Mesendoderm (in vitro differentiated cells): ENCODE data around the gene DNAJC11.
"Not testable (repeated sequence)": the region's sequence is repeated elsewhere in the genome, so short reads cannot be mapped to it uniquely, and the experiment has no call there.

Experiments
- DNase-seq: peaks from one replicate; pipeline ENCODE4 v3.0.0; 2013
- H2AK5ac ChIP-seq: 2 replicates; pipeline ENCODE4 v1.6.1; 2013; ENCODE audit warnings: low read length, inconsistent platforms
- H2BK120ac ChIP-seq: 2 replicates; pipeline ENCODE4 v1.6.1; 2013; ENCODE audit warnings: low read depth, mild to moderate bottlenecking, low read length, moderate library complexity, mixed read lengths
- H2BK15ac ChIP-seq: replicated peaks from 2 replicates; pipeline ENCODE4 v1.6.1; 2013; ENCODE audit warnings: low read depth, mild to moderate bottlenecking, moderate library complexity
- H2BK5ac ChIP-seq: 2 replicates; pipeline ENCODE4 v1.6.1; 2013; ENCODE audit warnings: low read length, inconsistent platforms
- H3K18ac ChIP-seq: 2 replicates; pipeline ENCODE4 v1.6.1; 2013; ENCODE audit warnings: mild to moderate bottlenecking, low read length, mixed read lengths
- H3K23ac ChIP-seq: one replicate; pipeline ENCODE4 v1.6.1; 2013; ENCODE audit warnings: low read length
- H3K27ac ChIP-seq: 2 replicates; pipeline ENCODE4 v1.5.1; 2013; ENCODE audit warnings: low read depth, mild to moderate bottlenecking, inconsistent platforms, low read length, moderate library complexity
- H3K27me3 ChIP-seq: 2 replicates; pipeline ENCODE4 v1.6.1; 2013; ENCODE audit warnings: low read length, control low read depth, mild to moderate bottlenecking, inconsistent platforms; ENCODE audit not compliant: insufficient read depth, poor library complexity
- H3K36me3 ChIP-seq: 2 replicates; pipeline ENCODE4 v1.6.1; 2013; ENCODE audit warnings: low read length, inconsistent platforms; ENCODE audit not compliant: control insufficient read depth, insufficient read depth
- H3K4ac ChIP-seq: one replicate; pipeline ENCODE4 v1.6.1; 2013; ENCODE audit warnings: low read depth, mild to moderate bottlenecking, low read length, moderate library complexity
- H3K4me1 ChIP-seq: 2 replicates; pipeline ENCODE4 v1.6.1; 2013; ENCODE audit warnings: low read depth, low read length, inconsistent platforms; ENCODE audit not compliant: control insufficient read depth
- H3K4me2 ChIP-seq: 2 replicates; pipeline ENCODE4 v1.6.1; 2013; ENCODE audit warnings: low read length
- H3K4me3 ChIP-seq: 2 replicates; pipeline ENCODE4 v1.5.1; 2013; ENCODE audit warnings: mild to moderate bottlenecking, low read length
- H3K56ac ChIP-seq: one replicate; pipeline ENCODE4 v1.6.1; 2013; ENCODE audit warnings: low read length
- H3K79me1 ChIP-seq: 2 replicates; pipeline ENCODE4 v1.6.1; 2013; ENCODE audit warnings: low read length, inconsistent platforms
- H3K79me2 ChIP-seq: 2 replicates; pipeline ENCODE4 v1.6.1; 2013; ENCODE audit warnings: mild to moderate bottlenecking, low read length; ENCODE audit not compliant: control insufficient read depth, insufficient read depth
- H3K9ac ChIP-seq: 2 replicates; pipeline ENCODE4 v1.6.1; 2013; ENCODE audit warnings: low read length, inconsistent platforms
- H4K5ac ChIP-seq: one replicate; pipeline ENCODE4 v1.6.1; 2013; ENCODE audit warnings: low read length
- H4K8ac ChIP-seq: one replicate; pipeline ENCODE4 v1.6.1; 2013; ENCODE audit warnings: low read depth, mild to moderate bottlenecking, control low read depth, low read length, moderate library complexity
- WGBS: extraction: QIAGEN DNeasy Blood & Tissue Kit; methylation state at CpG from one replicate; pipeline ENCODE4 v1.1.7; 2013; ENCODE audit warnings: low lambda C conversion rate, missing lambda C conversion rate; ENCODE audit not compliant: insufficient coverage; ENCODE audit errors: extremely low coverage; 5-methylcytosine and 5-hydroxymethylcytosine counted together

Gene DNAJC11

DNA sequence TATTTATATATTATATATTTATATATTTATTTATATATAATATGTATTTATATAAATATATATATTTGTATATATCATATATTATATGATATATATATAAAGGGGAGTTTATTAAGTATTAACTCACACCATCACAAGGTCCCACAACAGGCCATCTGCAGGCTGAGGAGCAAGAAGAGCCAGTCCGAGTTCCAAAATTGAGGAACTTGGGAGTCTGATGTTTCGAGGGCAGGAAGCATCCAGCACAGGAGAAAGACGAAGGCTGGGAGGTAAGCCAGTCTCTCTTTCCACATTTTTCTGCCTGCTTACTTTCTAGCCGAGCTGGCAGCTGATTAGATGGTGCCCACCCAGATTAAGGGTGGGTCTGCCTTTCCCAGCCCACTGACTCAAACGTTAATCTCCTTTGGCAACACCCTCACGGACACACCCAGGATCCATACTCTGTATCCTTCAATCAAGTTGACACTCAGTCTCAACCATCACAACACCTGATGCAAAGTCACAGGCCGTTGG, 41.1 kb upstream of the DNAJC11 start:
- not testable (repeated sequence) for H2BK5ac ChIP-seq, H3K18ac ChIP-seq, H3K36me3 ChIP-seq, H3K4me1 ChIP-seq, H3K79me2 ChIP-seq, H2BK15ac ChIP-seq, H4K5ac ChIP-seq, H3K4me3 ChIP-seq, H2BK120ac ChIP-seq, H3K27me3 ChIP-seq, H3K4ac ChIP-seq, H3K56ac ChIP-seq, H3K79me1 ChIP-seq, H3K27ac ChIP-seq, H4K8ac ChIP-seq, H2AK5ac ChIP-seq, DNase-seq, H3K23ac ChIP-seq, H3K4me2 ChIP-seq, H3K9ac ChIP-seq
- WGBS: no CpG with 5 or more reads among the region's 7 CpGs

DNA sequence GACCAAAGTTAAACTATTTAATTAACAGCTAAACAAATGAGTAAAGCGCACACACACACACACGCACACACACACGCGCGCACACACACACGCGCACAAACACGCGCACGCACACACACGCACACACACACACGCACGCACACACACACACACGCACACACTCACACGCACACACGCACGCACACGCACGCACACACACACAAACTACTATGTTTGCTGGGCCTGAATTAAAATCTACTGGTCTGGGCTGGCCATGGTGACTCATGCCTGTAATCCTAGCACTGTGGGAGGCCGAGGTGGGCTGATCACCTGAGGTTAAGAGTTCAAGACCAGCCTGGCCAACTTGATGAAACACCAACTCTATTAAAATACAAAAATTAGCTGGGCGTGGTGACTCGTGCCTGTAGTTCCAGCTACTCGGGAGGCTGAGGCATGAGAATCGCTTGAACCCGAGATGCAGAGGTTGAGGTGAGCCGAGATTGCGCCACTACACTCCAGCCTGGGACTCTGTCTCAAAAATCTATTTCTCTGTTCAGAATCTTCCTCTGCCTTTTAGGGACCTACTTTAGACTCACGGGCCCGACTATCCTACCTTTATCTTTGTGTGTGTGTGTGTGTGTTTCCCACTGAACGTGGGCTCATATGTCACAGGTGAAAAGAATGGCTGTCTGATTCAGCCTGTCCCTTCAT, 37.5 kb upstream of the DNAJC11 start:
- Histone ChIP-seq H2BK120ac (no peak overlapping the region), H3K4me1 (no peaks in the 10 kb centered on the region), H2BK5ac (no peak overlapping the region), H3K27ac (no peak overlapping the region), H3K4me3 (no peak overlapping the region), H3K4me2 (no peak overlapping the region), H4K5ac (no peak overlapping the region), H3K18ac (no peak overlapping the region), H3K79me2 (no peaks in the 10 kb centered on the region), H3K4ac (no peak overlapping the region), H4K8ac (no peak overlapping the region), H2BK15ac (no peak overlapping the region), H3K9ac (no peak overlapping the region), H3K56ac (no peak overlapping the region), H3K36me3 (no peaks in the 10 kb centered on the region), H2AK5ac (no peak overlapping the region), H3K79me1 (no peaks in the 10 kb centered on the region), H3K27me3 (no peaks in the 10 kb centered on the region), H3K23ac (no peak overlapping the region)
- DNase-seq: no peak
- WGBS: no CpG with 5 or more reads among the region's 30 CpGs

DNA sequence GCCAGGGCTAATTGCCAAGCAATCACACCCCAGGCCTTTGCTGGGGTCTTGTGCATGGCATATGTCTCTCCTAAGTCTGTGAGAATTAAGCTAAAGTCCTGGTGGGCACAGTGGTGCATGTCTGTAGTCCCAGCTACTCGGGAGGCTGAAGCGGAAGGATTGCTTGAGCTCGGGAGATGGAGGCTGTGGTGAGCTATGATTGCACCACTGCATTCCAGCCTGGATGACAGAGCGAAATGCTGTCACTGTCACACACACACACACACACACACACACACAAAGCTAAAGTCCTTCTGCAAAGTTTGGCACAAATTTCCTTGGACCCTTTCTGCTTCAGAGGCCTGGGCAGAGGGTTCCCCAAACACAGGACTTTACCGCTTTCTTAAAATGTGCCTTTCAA, 31.3 kb upstream of the DNAJC11 start:
- Histone ChIP-seq H2BK5ac (no peak overlapping the region), H3K27me3 (no peaks in the 10 kb centered on the region), H2AK5ac (no peak overlapping the region), H2BK15ac (no peak overlapping the region), H3K27ac (no peak overlapping the region), H2BK120ac (no peak overlapping the region), H3K9ac (no peak overlapping the region), H3K56ac (no peak overlapping the region), H3K36me3 (no peaks in the 10 kb centered on the region), H3K18ac (no peak overlapping the region), H3K4me3 (no peak overlapping the region), H4K5ac (no peak overlapping the region), H3K4me2 (no peak overlapping the region), H3K79me2 (no peaks in the 10 kb centered on the region), H4K8ac (no peak overlapping the region), H3K4ac (no peak overlapping the region), H3K79me1 (no peaks in the 10 kb centered on the region), H3K23ac (no peak overlapping the region), H3K4me1 (no peaks in the 10 kb centered on the region)
- DNase-seq: no peak
- WGBS: no CpG with 5 or more reads among the region's 5 CpGs

DNA sequence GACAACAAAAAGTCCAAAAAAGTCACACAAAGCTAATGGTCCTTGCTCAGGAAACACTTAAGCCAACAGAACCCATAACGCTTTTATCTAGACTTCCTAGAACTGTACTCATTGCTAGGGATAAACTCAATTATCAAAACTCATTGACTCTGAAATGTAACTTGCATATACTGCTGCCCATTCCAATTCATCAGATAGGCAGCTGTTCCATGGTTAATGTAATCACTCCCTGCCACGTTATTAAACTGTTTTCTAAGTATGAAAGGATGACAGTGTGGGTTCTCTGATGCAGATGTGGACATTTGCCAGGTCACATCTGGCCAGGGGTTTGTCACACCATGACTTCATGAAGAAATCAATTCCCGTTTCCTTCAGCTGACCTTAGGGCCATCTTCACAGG, 30.3 kb upstream of the DNAJC11 start:
- no peak overlapping the region for H3K4me2 ChIP-seq
- no peak overlapping the region for H3K4me3 ChIP-seq
- H3K79me2 ChIP-seq: no peaks in the 10 kb centered on the region
- no peak for DNase-seq
- no peak overlapping the region for H3K9ac ChIP-seq
- no peak overlapping the region for H3K27ac ChIP-seq
- no peak overlapping the region for H2BK120ac ChIP-seq
- H3K23ac ChIP-seq: no peak overlapping the region
- no peaks in the 10 kb centered on the region for H3K27me3 ChIP-seq
- H2BK5ac ChIP-seq: no peak overlapping the region
- H2BK15ac ChIP-seq: no peak overlapping the region
- no peak overlapping the region for H3K18ac ChIP-seq
- H3K4ac ChIP-seq: no peak overlapping the region
- H4K8ac ChIP-seq: no peak overlapping the region
- H4K5ac ChIP-seq: no peak overlapping the region
- no peak overlapping the region for H2AK5ac ChIP-seq
- WGBS: no CpG with 5 or more reads among the region's 3 CpGs
- no peaks in the 10 kb centered on the region for H3K4me1 ChIP-seq
- no peak overlapping the region for H3K56ac ChIP-seq
- H3K79me1 ChIP-seq: no peaks in the 10 kb centered on the region
- no peaks in the 10 kb centered on the region for H3K36me3 ChIP-seq

DNA sequence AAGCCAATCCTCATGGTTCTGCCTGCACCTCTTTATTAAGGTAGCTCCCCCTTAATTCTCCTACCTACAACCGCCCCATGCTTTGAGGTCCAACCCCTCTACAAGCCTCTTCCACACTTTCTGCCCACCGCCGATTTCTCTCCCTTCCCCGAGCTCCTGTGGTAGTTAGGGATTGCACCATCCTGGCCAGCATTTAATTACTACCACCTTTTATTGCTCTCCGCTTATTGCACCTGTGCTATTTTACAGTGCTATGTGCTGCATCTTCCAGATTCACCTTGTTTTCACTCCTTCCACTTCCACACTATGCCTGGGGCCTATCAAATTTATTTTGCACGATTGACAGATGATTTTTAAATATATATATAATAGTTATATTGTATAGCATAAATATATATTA, 29.3 kb upstream of the DNAJC11 start:
- H3K56ac ChIP-seq: no peak overlapping the region
- H3K4ac ChIP-seq: no peak overlapping the region
- no peak for DNase-seq
- no peak overlapping the region for H3K9ac ChIP-seq
- no peak overlapping the region for H4K5ac ChIP-seq
- H3K23ac ChIP-seq: no peak overlapping the region
- H3K27ac ChIP-seq: no peak overlapping the region
- no peaks in the 10 kb centered on the region for H3K79me1 ChIP-seq
- no peaks in the 10 kb centered on the region for H3K27me3 ChIP-seq
- no CpG with 5 or more reads among the region's 6 CpGs for WGBS
- no peak overlapping the region for H3K4me3 ChIP-seq
- H2BK5ac ChIP-seq: no peak overlapping the region
- H2AK5ac ChIP-seq: no peak overlapping the region
- no peaks in the 10 kb centered on the region for H3K36me3 ChIP-seq
- no peak overlapping the region for H2BK15ac ChIP-seq
- no peak overlapping the region for H3K18ac ChIP-seq
- no peaks in the 10 kb centered on the region for H3K4me1 ChIP-seq
- no peaks in the 10 kb centered on the region for H3K79me2 ChIP-seq
- no peak overlapping the region for H2BK120ac ChIP-seq
- no peak overlapping the region for H3K4me2 ChIP-seq
- H4K8ac ChIP-seq: no peak overlapping the region

DNA sequence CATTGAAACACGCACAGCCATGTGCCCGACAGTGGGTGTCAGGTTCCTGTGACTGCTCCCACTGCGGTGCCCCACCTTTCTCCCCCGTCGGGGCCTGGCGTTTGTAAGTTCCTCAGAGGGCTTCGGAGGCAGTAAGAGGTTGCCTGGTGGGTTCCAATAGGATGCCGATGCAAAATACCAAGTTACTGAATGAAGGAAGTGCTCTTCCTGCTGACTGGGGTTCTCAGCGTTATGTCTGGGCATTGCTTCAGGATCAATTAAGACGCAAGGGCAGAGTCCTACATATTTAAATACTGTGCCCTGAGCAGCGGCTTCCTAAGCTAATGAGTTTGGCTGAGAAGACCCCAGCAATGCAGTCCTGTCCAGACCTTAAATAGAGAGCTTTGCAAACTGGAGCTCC, 28.9 kb upstream of the DNAJC11 start:
- Histone ChIP-seq H3K79me1 (no peaks in the 10 kb centered on the region), H3K36me3 (no peaks in the 10 kb centered on the region), H2BK120ac (no peak overlapping the region), H4K8ac (no peak overlapping the region), H2AK5ac (no peak overlapping the region), H3K4me1 (no peaks in the 10 kb centered on the region), H3K4me2 (no peak overlapping the region), H3K9ac (no peak overlapping the region), H3K79me2 (no peaks in the 10 kb centered on the region), H3K4me3 (no peak overlapping the region), H3K27ac (no peak overlapping the region), H3K18ac (no peak overlapping the region), H2BK15ac (no peak overlapping the region), H4K5ac (no peak overlapping the region), H3K56ac (no peak overlapping the region), H3K23ac (no peak overlapping the region), H3K27me3 (no peaks in the 10 kb centered on the region), H2BK5ac (no peak overlapping the region), H3K4ac (no peak overlapping the region)
- DNase-seq: no peak
- no CpG with 5 or more reads among the region's 11 CpGs for WGBS
